ENCODE results near the gene PLOD1. TPM values are rescaled to one million over a fixed set of nuclear protein-coding genes. Genes with fewer than 3 reads are reported as not detected.

Gene PLOD1
- total and polyA plus RNA-seq, 10 of the 15 experiments (the other 5 are each of a cell fraction or from before 2014, with no cell fraction given), result 10.6 to 42.6 (median 29.3) TPM

- TF ChIP-seq E2F8 (IDR thresholded peaks at IDR 0.05; ENCODE audit: low read depth, partially characterized antibody), result no peak
- no peak for TF ChIP-seq EGR1 (IDR thresholded peaks at IDR 0.05; ENCODE audit: borderline replicate concordance in 1 of 2, low read depth in 2 of 2, low read length in 2 of 2)
- no peak for TF ChIP-seq TARDBP (IDR thresholded peaks at IDR 0.05; ENCODE audit: borderline replicate concordance)
- TF ChIP-seq HDAC2 (IDR thresholded peaks at IDR 0.05), result no peak
- no peak for TF ChIP-seq SIN3A (IDR thresholded peaks at IDR 0.05; ENCODE audit: low read depth, low read length)
- no peak for TF ChIP-seq BCLAF1 (IDR thresholded peaks at IDR 0.05)
Measured at GRCh38 chr1:11955221-11955620, 20.7 kb downstream of the PLOD1 start (continued).

GRCh38 chr1:11957398-11957797, 22.9 kb downstream of the PLOD1 start:
- in situ Hi-C loops (cut with MboI), result no loop called here
- H3K4me3 ChIP-seq, result no peak overlapping the region
- CTCF ChIA-PET, result no interaction called here
- RAD21 ChIA-PET (ENCODE audit: unreplicated experiment), result no interaction called here
- 88% methylated on average over 5 of the region's 5 CpGs for WGBS (ENCODE audit: insufficient coverage, insufficient replicate concordance, low lambda C conversion rate, missing lambda C conversion rate)
- no peaks in the 10 kb centered on the region for H4K20me1 ChIP-seq (ENCODE audit: control insufficient read depth, insufficient read depth)
- no peak for ATAC-seq
- H3K79me2 ChIP-seq (ENCODE audit: control insufficient read depth, insufficient read depth, low read length), result no peaks in the 10 kb centered on the region
- H3K27ac ChIP-seq (ENCODE audit: control insufficient read depth, insufficient read depth), result no peak overlapping the region
- no peak overlapping the region for H3K4me2 ChIP-seq (ENCODE audit: control insufficient read depth, insufficient read depth)
- no peak for DNase-seq (ENCODE audit: low read depth, low spot score)
- SMC1A ChIA-PET (ENCODE audit: uncharacterized antibody, unreplicated experiment), result no interaction called here
- POLR2A ChIA-PET, result no interaction called here
- no peaks in the 10 kb centered on the region for H3K9me3 ChIP-seq (replicated peaks; ENCODE audit: control insufficient read depth, insufficient read depth, low read length)
- intact Hi-C loops (cut with micrococcal nuclease; ENCODE audit: unreplicated experiment), result no loop called here
- H3K9ac ChIP-seq (ENCODE audit: control insufficient read depth, insufficient read depth, low read length), result no peak overlapping the region
- H2AFZ ChIP-seq (ENCODE audit: control insufficient read depth, low read depth, low read length), result no peak overlapping the region
- H3K36me3 ChIP-seq (ENCODE audit: control insufficient read depth in 2 of 2, insufficient read depth in 2 of 2, low read length in 1 of 2), result peaks cover 1 to 7% of the 10 kb centered on the region in 2 experiments; a peak in 3 of 4 replicates
- FAIRE-seq, result no peak
- H3K27me3 ChIP-seq (replicated peaks in 1 of 2; ENCODE audit: control insufficient read depth in 2 of 2, insufficient read depth in 2 of 2, low read length in 1 of 2), result no peaks in the 10 kb centered on the region
- BruUV-seq (replicated peaks), result no TSS peak
- H3K4me1 ChIP-seq (ENCODE audit: control insufficient read depth, insufficient read depth, low read length), result no peaks in the 10 kb centered on the region
- TF ChIP-seq SP1 (IDR thresholded peaks at IDR 0.05; ENCODE audit: low read depth, low read length) (no peak), POLR2A (IDR thresholded peaks at IDR 0.05; ENCODE audit: low read depth, low read length) (no peak), TCF3 (IDR thresholded peaks at IDR 0.05; ENCODE audit: borderline replicate concordance, insufficient read depth, low read depth, low read length) (no peak), ZZZ3 (IDR thresholded peaks at IDR 0.05; ENCODE audit: control insufficient read depth, insufficient read length, low read depth) (no peak), SREBF2 (IDR thresholded peaks at IDR 0.05; ENCODE audit: low read length) (no peak), WRNIP1 (IDR thresholded peaks at IDR 0.05; ENCODE audit: borderline replicate concordance, low read depth, low read length) (no peak), IKZF1 (conservative IDR thresholded peaks at IDR 0.05) (no peak), BACH1 (IDR thresholded peaks at IDR 0.05; ENCODE audit: borderline replicate concordance) (no peak), YBX1 (IDR thresholded peaks at IDR 0.05) (no peak), ZNF24 (IDR thresholded peaks at IDR 0.05) (no peak), ZNF217 (IDR thresholded peaks at IDR 0.05) (no peak), HDGF (IDR thresholded peaks at IDR 0.05) (no peak), BCL3 (IDR thresholded peaks at IDR 0.05; ENCODE audit: borderline replicate concordance, insufficient read depth, low read depth, low read length, poor library complexity, severe bottlenecking) (no peak), MYB (IDR thresholded peaks at IDR 0.05; ENCODE audit: borderline replicate concordance, low read depth, low read length) (no peak)

All from GM12878 (cell line).